Tongue (tissue), 2 donors: ENCODE results near the gene SF3B5. TPM values are rescaled to one million over a fixed set of nuclear protein-coding genes. Genes with fewer than 3 reads are reported as not detected.
"Not testable (repeated sequence)": the region's sequence is repeated elsewhere in the genome, so short reads cannot be mapped to it uniquely, and the experiment has no call there.

Source experiments
- DNase-seq: peaks from one replicate; pipeline ENCODE4 v3.0.0-alpha.2; 2015
- total RNA-seq: library from RNA; depleted of rRNA; stranded (reverse); fragments of >200 nt; gene quantifications from one replicate; pipeline ENCODE4 v1.2.3, GENCODE V29; 2014

The SF3B5 gene
- 61.9 TPM for total RNA-seq

- DNase-seq, result peak; percentile 100
Measured at GRCh38 chr6:144095134-144096002, at the start of gene SF3B5. SF3B5 (minus strand) TSS chr6:144095573; CDS start chr6:144095497, 76 bp downstream.

- no peak for DNase-seq
Measured at GRCh38 chr6:144144996-144145395, 49.6 kb upstream of the SF3B5 start.

GRCh38 chr6:144143878-144144277 lies 48.5 kb upstream of the SF3B5 start:
- DNase-seq, result no peak

GRCh38 chr6:144143106-144143505 lies 47.7 kb upstream of the SF3B5 start:
- no peak for DNase-seq

- DNase-seq, result no peak
Measured at GRCh38 chr6:144141470-144141869, 46.1 kb upstream of the SF3B5 start.

- DNase-seq, result no peak
Measured at GRCh38 chr6:144140867-144141266, 45.5 kb upstream of the SF3B5 start.

- DNase-seq, result no peak
Measured at GRCh38 chr6:144139817-144140216, 44.4 kb upstream of the SF3B5 start.

GRCh38 chr6:144138542-144138941 lies 43.2 kb upstream of the SF3B5 start:
- no peak for DNase-seq

- no peak for DNase-seq
Measured at GRCh38 chr6:144134737-144135136, 39.4 kb upstream of the SF3B5 start.

- DNase-seq, result no peak
Measured at GRCh38 chr6:144134176-144134575, 38.8 kb upstream of the SF3B5 start.

GRCh38 chr6:144133225-144133821 lies 38.0 kb upstream of the SF3B5 start:
- no peak for DNase-seq

- DNase-seq, result not testable (repeated sequence)
Measured at GRCh38 chr6:144132167-144132690, 36.9 kb upstream of the SF3B5 start.

- no peak for DNase-seq
Measured at GRCh38 chr6:144131248-144131709, 35.9 kb upstream of the SF3B5 start.

- no peak for DNase-seq
Measured at GRCh38 chr6:144129469-144129868, 34.1 kb upstream of the SF3B5 start.

- no peak for DNase-seq
Measured at GRCh38 chr6:144127097-144127496, 31.7 kb upstream of the SF3B5 start.

- no peak for DNase-seq
Measured at GRCh38 chr6:144123836-144124235, 28.5 kb upstream of the SF3B5 start.

- no peak for DNase-seq
Measured at GRCh38 chr6:144123421-144123820, 28.0 kb upstream of the SF3B5 start.

GRCh38 chr6:144122861-144123260 lies 27.5 kb upstream of the SF3B5 start:
- DNase-seq, result no peak

GRCh38 chr6:144119376-144119775 lies 24.0 kb upstream of the SF3B5 start:
- DNase-seq, result no peak

- no peak for DNase-seq
Measured at GRCh38 chr6:144115219-144115618, 19.8 kb upstream of the SF3B5 start.

GRCh38 chr6:144113366-144113765 lies 18.0 kb upstream of the SF3B5 start:
- DNase-seq, result no peak

GRCh38 chr6:144110210-144110609 lies 14.8 kb upstream of the SF3B5 start:
- DNase-seq, result no peak

- DNase-seq, result no peak
Measured at GRCh38 chr6:144106206-144106605, 10.8 kb upstream of the SF3B5 start.
